Effector CD8-positive, alpha-beta T cell (primary cell): ENCODE data around the gene DIP2A.
"Not testable (repeated sequence)": the region's sequence is repeated elsewhere in the genome, so short reads cannot be mapped to it uniquely, and the experiment has no call there.

Experiments used
- DNase-seq: peaks from one replicate; lab custom pipeline; 2025; lab: John Stamatoyannopoulos, UW

DIP2A gene

GRCh38 chr21:46443910-46444309 lies 14.8 kb upstream of the DIP2A start:
- DNase-seq = no peak

- DNase-seq = no peak
Measured at GRCh38 chr21:46448108-46448507, 10.6 kb upstream of the DIP2A start.

GRCh38 chr21:46448855-46449254 lies 9.8 kb upstream of the DIP2A start:
- not testable (repeated sequence) for DNase-seq

- no peak for DNase-seq
Measured at GRCh38 chr21:46452710-46453109, 6.0 kb upstream of the DIP2A start.

- DNase-seq = no peak
Measured at GRCh38 chr21:46454142-46454541, 4.5 kb upstream of the DIP2A start.

GRCh38 chr21:46454634-46455390 lies 3.9 kb upstream of the DIP2A start:
- DNase-seq = no peak

GRCh38 chr21:46455575-46456385 lies 2.9 kb upstream of the DIP2A start:
- no peak for DNase-seq

GRCh38 chr21:46456750-46457149 lies 1.9 kb upstream of the DIP2A start:
- DNase-seq = no peak

GRCh38 chr21:46457801-46458314 lies 833 bp upstream of the DIP2A start:
- DNase-seq = no peak

- no peak for DNase-seq
Measured at GRCh38 chr21:46459024-46459355, 299 bp downstream of the DIP2A start.

- DNase-seq = no peak
Measured at GRCh38 chr21:46459356-46460112, 843 bp downstream of the DIP2A start.

- DNase-seq = no peak
Measured at GRCh38 chr21:46461909-46462308, 3.2 kb downstream of the DIP2A start.

- DNase-seq = not testable (repeated sequence)
Measured at GRCh38 chr21:46465153-46465552, 6.5 kb downstream of the DIP2A start.

GRCh38 chr21:46465651-46466050 lies 7.0 kb downstream of the DIP2A start:
- DNase-seq = no peak

GRCh38 chr21:46468108-46468774 lies 9.6 kb downstream of the DIP2A start:
- no peak for DNase-seq

- DNase-seq = no peak
Measured at GRCh38 chr21:46469275-46469674, 10.6 kb downstream of the DIP2A start.

- no peak for DNase-seq
Measured at GRCh38 chr21:46471514-46471913, 12.8 kb downstream of the DIP2A start.

GRCh38 chr21:46472246-46472645 lies 13.6 kb downstream of the DIP2A start:
- DNase-seq = no peak

GRCh38 chr21:46474382-46474781 lies 15.7 kb downstream of the DIP2A start:
- DNase-seq = no peak

- no peak for DNase-seq
Measured at GRCh38 chr21:46475296-46475695, 16.6 kb downstream of the DIP2A start.

GRCh38 chr21:46477765-46478164 lies 19.1 kb downstream of the DIP2A start:
- DNase-seq = no peak

- no peak for DNase-seq
Measured at GRCh38 chr21:46478910-46479309, 20.2 kb downstream of the DIP2A start.
